AG04449 (cell line): ENCODE results near the gene SLC6A6.

Experiments used
- CTCF ChIA-PET: fragments of 350-600 bp; formaldehyde crosslinking; extraction: SDS; loops from one replicate; lab custom pipeline; 2021; ENCODE audit warnings: antibody characterized with exemption; lab: Yijun Ruan, JAX
- POLR2A ChIA-PET: fragments of 400-600, 350-600 bp; formaldehyde crosslinking; extraction: SDS; loops from one replicate; lab custom pipeline; 2020; ENCODE audit warnings: antibody characterized with exemption, inconsistent platforms; lab: Yijun Ruan, JAX
- DNase-seq: peaks from one replicate; pipeline ENCODE4 v3.0.0-alpha.2; 2010; ENCODE audit warnings: low read depth, low spot score
- H3K4me3 ChIP-seq: 2 replicates; pipeline ENCODE4 v1.5.1; 2011; ENCODE audit warnings: low read depth, mild to moderate bottlenecking, control low read depth, low read length
- TF ChIP-seq, protein P1 (sequence below): IDR thresholded peaks from one replicate; pipeline ENCODE4 v1.5.1; 2011; ENCODE audit warnings: mild to moderate bottlenecking, moderate library complexity, low read length, control low read depth, inconsistent platforms; ENCODE audit not compliant: insufficient read depth; ENCODE audit errors: missing control alignments

Gene SLC6A6

GRCh38 chr3:14481018-14481645 is 78.7 kb downstream of the SLC6A6 start:
- DNase-seq: no peak
- TF ChIP-seq, protein P1, sequence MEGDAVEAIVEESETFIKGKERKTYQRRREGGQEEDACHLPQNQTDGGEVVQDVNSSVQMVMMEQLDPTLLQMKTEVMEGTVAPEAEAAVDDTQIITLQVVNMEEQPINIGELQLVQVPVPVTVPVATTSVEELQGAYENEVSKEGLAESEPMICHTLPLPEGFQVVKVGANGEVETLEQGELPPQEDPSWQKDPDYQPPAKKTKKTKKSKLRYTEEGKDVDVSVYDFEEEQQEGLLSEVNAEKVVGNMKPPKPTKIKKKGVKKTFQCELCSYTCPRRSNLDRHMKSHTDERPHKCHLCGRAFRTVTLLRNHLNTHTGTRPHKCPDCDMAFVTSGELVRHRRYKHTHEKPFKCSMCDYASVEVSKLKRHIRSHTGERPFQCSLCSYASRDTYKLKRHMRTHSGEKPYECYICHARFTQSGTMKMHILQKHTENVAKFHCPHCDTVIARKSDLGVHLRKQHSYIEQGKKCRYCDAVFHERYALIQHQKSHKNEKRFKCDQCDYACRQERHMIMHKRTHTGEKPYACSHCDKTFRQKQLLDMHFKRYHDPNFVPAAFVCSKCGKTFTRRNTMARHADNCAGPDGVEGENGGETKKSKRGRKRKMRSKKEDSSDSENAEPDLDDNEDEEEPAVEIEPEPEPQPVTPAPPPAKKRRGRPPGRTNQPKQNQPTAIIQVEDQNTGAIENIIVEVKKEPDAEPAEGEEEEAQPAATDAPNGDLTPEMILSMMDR: no peak
- CTCF ChIA-PET: interaction anchor here (2.5 kb wide), 1 partner anchor 14 kb away, joined by 9 read pairs; no protein-coding TSS in a partner anchor
- H3K4me3 ChIP-seq: no peak overlapping the region
- POLR2A ChIA-PET: no interaction called here

GRCh38 chr3:14481646-14482036 is 79.2 kb downstream of the SLC6A6 start:
- H3K4me3 ChIP-seq: no peak overlapping the region
- ChIA-PET CTCF (interaction anchor here (0.9 to 2.1 kb wide), 2 partner anchors 27 to 225 kb away, joined by 4 to 8 read pairs; no protein-coding TSS in a partner anchor), POLR2A (no interaction called here)
- DNase-seq: no peak
- TF ChIP-seq, protein P1: no peak

- no peak overlapping the region for H3K4me3 ChIP-seq
These were observed 79.9 kb downstream of the SLC6A6 start for GRCh38 chr3:14482271-14482721.

DNA sequence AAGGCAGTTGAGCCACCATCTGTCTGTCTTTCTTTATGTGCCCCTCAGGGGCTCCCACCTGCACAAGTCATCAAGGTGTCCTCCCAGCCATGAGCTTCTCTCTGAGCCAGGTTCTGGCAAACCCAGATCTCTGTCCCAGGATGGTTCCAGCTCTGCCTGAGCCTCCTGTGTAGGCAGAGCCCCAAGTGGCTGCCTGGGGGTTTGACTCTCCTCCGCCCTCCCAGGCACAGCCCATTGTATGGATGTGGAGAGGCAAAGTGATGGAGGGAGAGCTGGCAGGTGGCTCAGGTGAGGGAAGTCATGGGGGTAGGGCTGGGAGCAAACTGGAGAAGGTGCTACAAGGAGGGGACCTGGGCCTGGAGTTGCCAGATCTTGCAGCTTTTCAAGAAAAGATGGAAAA is 80.9 kb downstream of the SLC6A6 start:
- DNase-seq: no peak
- no peak overlapping the region for H3K4me3 ChIP-seq
- TF ChIP-seq, protein P1: no peak
- CTCF ChIA-PET: interaction anchor here (1.4 to 2.1 kb wide), 3 partner anchors 17 to 280 kb away, joined by 3 to 8 read pairs (median 7); no protein-coding TSS in a partner anchor
- POLR2A ChIA-PET: interaction anchor here (0.6 kb wide), 1 partner anchor 270 kb away, joined by 4 read pairs; no protein-coding TSS in a partner anchor

More at GRCh38 chr3:14482271-14482721, 79.9 kb downstream of the SLC6A6 start:
- DNase-seq: no peak
- CTCF ChIA-PET: interaction anchor here (0.9 to 2.1 kb wide), 3 partner anchors 26 to 279 kb away, joined by 4 to 8 read pairs (median 7); no protein-coding TSS in a partner anchor
- POLR2A ChIA-PET: no interaction called here
- TF ChIP-seq, protein P1: no peak

GRCh38 chr3:14484741-14485140 is 82.3 kb downstream of the SLC6A6 start:
- POLR2A ChIA-PET: no interaction called here
- TF ChIP-seq, protein P1: no peak

DNA sequence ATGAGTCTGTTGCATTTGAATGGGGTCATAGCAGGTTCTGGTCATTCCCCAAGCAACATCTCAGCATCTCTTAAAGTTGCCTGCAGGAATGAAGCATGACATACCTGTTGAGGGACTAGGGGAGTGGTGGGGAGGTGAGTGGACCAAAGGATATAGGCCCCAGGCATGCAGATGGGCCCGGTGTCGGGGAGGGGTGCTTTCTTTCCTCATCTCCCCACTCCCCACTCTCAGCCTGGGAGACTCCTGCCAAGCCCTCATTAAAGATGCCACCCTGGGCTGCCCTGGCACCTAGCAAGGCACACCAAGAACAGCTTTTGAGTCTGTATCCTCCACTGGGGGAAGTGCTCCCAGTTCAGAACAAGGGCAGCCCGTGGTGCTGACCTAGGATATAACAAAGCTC is 83.6 kb downstream of the SLC6A6 start:
- TF ChIP-seq, protein P1: no peak
- no peak overlapping the region for H3K4me3 ChIP-seq
- no peak for DNase-seq
- CTCF ChIA-PET: interaction anchor here (1.0 to 3.1 kb wide), 3 partner anchors 16 to 23 kb away, joined by 3 to 17 read pairs (median 6); no protein-coding TSS in a partner anchor
- POLR2A ChIA-PET: no interaction called here

More at GRCh38 chr3:14484741-14485140, 82.3 kb downstream of the SLC6A6 start:
- H3K4me3 ChIP-seq: no peak overlapping the region
- no peak for DNase-seq
- CTCF ChIA-PET: interaction anchor here (1.4 to 3.1 kb wide), 3 partner anchors 15 to 24 kb away, joined by 3 to 17 read pairs (median 6); no protein-coding TSS in a partner anchor
